Kidney (tissue), 14 donors: ENCODE data around the gene HTR2B. TPM values are rescaled to one million over a fixed set of nuclear protein-coding genes. Genes with fewer than 3 reads are reported as not detected.

Experiments
- DNase-seq, 5 donors: peaks; one replicate each; pipeline ENCODE4 v3.0.0-alpha.2; 2013 to 2020
- FAIRE-seq: peaks from 2 replicates; lab custom pipeline; 2012; peaks lifted over from hg19 to GRCh38; lab: Jason Lieb, UNC
- H3K27ac ChIP-seq, 2 donors: one replicate each; pipeline ENCODE4 v1.7.0; 2013; ENCODE audit warnings: low read depth in 2 of 2, low read length in 2 of 2, inconsistent platforms in 1 of 2
- H3K27me3 ChIP-seq: one replicate; pipeline ENCODE4 v1.7.1; 2013; ENCODE audit warnings: low read length, inconsistent platforms; ENCODE audit not compliant: control insufficient read depth, insufficient read depth
- H3K36me3 ChIP-seq, 3 donors: one replicate each; pipeline versions ENCODE4 v1.7.0 to v1.7.1; 2013; ENCODE audit warnings: low read length in 3 of 3, control low read depth in 1 of 3, inconsistent platforms in 1 of 3; ENCODE audit not compliant: insufficient read depth in 3 of 3, control insufficient read depth in 2 of 3
- H3K4me1 ChIP-seq, 3 donors: one replicate each; pipeline versions ENCODE4 v1.7.0 to v1.7.1; 2013; ENCODE audit warnings: low read length in 3 of 3, inconsistent platforms in 1 of 3, low read depth in 1 of 3; ENCODE audit not compliant: control insufficient read depth in 2 of 3, insufficient read depth in 2 of 3
- H3K4me3 ChIP-seq, 3 donors: one replicate each; pipeline versions ENCODE4 v1.7.0 to v1.8.1; 2013; ENCODE audit warnings: low read length in 3 of 3, control low read depth in 1 of 3, inconsistent platforms in 1 of 3
- H3K9ac ChIP-seq, 3 donors: one replicate each; pipeline versions ENCODE4 v1.7.0 to v1.7.1; 2013; ENCODE audit warnings: low read length in 3 of 3, control low read depth in 1 of 3, inconsistent platforms in 1 of 3
- H3K9me3 ChIP-seq, 3 donors: one replicate each; pipeline versions ENCODE4 v1.7.0 to v1.7.1; 2013; ENCODE audit warnings: low read length in 3 of 3, control low read depth in 1 of 3, inconsistent platforms in 1 of 3; ENCODE audit not compliant: control insufficient read depth in 2 of 3, insufficient read depth in 1 of 3
- intact Hi-C: fragments of 100-400 bp; cut with DNase I; formaldehyde crosslinking; loops from one replicate; pipeline ENCODE4 v1.11.1; 2022
- polyA plus RNA-seq: library from polyadenylated mRNA; stranded (reverse); fragments of 350-450 nt; fragmentation: Illumina TruSeq; extraction: RNeasy Lipid Tissue Mini Kit (QIAGEN cat#74804); gene quantifications from one replicate; pipeline ENCODE4 v1.2.3, GENCODE V29; 2014; ENCODE audit warnings: low read depth, low replicate concordance; ENCODE audit not compliant: insufficient read depth
- total RNA-seq: library from RNA; stranded (reverse); fragmentation: NEBNext Ultra II Directional; extraction: Animal tissue kit (Norgen Biotek cat#: 25700); gene quantifications from one replicate; pipeline ENCODE4 v1.2.1, GENCODE V29; 2021
- TF ChIP-seq, protein P1 (sequence below): IDR thresholded peaks from 3 replicates; pipeline ENCODE4 v1.5.1; 2012; ENCODE audit warnings: mild to moderate bottlenecking, moderate library complexity, borderline replicate concordance; ENCODE audit not compliant: insufficient read depth; ENCODE audit errors: extremely low read depth
- donor health status: control.
- donor health status: control.
- donor health status: control.
- donor health status: control.
- donor health status: control.
- donor health status: DM: yes; HTN: yes; CAD: no.
- donor health status: Normal renal cell carcinoma (clear cell type).

The HTR2B gene
- total and polyA plus RNA-seq, 2 donors from 2014 or later: 2.0 to 3.0 TPM

DNA sequence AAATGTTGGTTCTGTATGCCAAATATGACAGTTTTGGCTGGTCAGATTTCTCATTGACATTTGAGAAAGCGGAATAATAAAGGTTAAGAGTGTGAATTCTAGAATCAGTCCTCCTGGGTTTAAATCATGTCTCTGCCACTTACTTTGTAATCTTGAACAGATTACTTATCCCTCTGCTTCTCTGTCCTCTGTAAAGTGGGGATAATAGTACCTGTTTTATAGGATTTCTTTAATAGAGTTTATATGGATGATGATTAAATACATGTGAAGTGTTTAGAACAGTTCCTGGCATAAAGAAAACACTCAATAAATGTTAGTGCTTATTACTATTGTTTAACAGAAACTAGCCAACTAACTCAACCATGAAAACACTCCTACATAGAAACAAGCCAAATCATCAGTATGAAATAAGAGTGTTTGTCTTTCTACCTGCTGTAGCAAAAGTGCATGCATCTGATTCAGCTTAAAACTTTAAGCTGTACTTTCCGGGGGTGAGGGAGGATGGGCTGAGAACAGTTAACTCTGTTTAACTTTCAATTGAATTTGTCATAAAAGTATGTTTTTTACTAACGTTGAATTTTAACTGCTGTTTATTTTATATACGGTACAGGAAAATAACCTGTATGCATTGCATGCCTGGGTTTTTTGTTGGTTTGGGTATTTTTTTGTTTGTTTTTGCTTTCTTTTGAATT is 6.8 kb downstream of the HTR2B start:
- Histone ChIP-seq H3K27ac (peak overlapping the region in 1 of 2 donors; percentile 23), H3K4me1 (no peaks in the 10 kb centered on the region), H3K4me3 (peak overlapping the region in 2 of 3 donors; percentile 32 to 50), H3K9me3 (no peaks in the 10 kb centered on the region), H3K36me3 (peaks cover 0 to 6% (median 0%) of the 10 kb centered on the region in 3 donors), H3K27me3 (no peaks in the 10 kb centered on the region), H3K9ac (peak overlapping the region in 2 of 3 donors; percentile 3 to 23)
- intact Hi-C loops: no loop called here
- TF ChIP-seq, protein P1, sequence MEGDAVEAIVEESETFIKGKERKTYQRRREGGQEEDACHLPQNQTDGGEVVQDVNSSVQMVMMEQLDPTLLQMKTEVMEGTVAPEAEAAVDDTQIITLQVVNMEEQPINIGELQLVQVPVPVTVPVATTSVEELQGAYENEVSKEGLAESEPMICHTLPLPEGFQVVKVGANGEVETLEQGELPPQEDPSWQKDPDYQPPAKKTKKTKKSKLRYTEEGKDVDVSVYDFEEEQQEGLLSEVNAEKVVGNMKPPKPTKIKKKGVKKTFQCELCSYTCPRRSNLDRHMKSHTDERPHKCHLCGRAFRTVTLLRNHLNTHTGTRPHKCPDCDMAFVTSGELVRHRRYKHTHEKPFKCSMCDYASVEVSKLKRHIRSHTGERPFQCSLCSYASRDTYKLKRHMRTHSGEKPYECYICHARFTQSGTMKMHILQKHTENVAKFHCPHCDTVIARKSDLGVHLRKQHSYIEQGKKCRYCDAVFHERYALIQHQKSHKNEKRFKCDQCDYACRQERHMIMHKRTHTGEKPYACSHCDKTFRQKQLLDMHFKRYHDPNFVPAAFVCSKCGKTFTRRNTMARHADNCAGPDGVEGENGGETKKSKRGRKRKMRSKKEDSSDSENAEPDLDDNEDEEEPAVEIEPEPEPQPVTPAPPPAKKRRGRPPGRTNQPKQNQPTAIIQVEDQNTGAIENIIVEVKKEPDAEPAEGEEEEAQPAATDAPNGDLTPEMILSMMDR: no peak
- peak in 2 of 5 donors; percentile 68 to 74 for DNase-seq
- no peak for FAIRE-seq

- Histone ChIP-seq H3K4me3 (peak overlapping the region in 1 of 3 donors; percentile 1), H3K27me3 (no peaks in the 10 kb centered on the region), H3K27ac (no peak overlapping the region), H3K9me3 (no peaks in the 10 kb centered on the region), H3K36me3 (peaks cover 0 to 6% (median 0%) of the 10 kb centered on the region in 3 donors), H3K9ac (peak overlapping the region in 1 of 3 donors; percentile 3), H3K4me1 (no peaks in the 10 kb centered on the region)
- intact Hi-C loops: no loop called here
- TF ChIP-seq, protein P1: no peak
- FAIRE-seq: peak; percentile 87
- no peak for DNase-seq
Measured at GRCh38 chr2:231117148-231117547, 7.7 kb downstream of the HTR2B start.

DNA sequence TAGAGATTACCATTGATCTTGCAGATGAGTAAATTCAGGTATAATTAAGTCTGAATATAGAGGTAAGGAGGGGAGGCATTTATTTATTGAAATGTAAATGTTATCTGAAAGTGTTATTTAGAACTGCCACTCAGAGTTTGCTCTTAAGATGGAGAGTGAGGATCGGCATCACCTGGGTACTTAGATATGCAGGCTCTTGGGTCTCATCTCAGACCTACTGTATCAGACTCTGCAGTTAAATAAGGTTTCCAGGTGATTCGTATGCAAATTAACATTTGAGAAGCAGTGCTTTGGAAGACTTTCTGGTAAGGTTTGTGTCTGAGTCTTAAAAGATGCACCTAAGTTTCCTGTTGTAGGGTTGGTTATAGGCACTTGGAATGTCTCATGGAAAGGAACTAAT is 9.2 kb downstream of the HTR2B start:
- Histone ChIP-seq H3K36me3 (peaks cover 0 to 6% (median 0%) of the 10 kb centered on the region in 3 donors), H3K27me3 (no peaks in the 10 kb centered on the region), H3K9ac (no peak overlapping the region), H3K4me3 (peak overlapping the region in 1 of 3 donors; percentile 23), H3K4me1 (peaks cover 0 to 4% (median 0%) of the 10 kb centered on the region in 3 donors), H3K27ac (peak overlapping the region in 1 of 2 donors; percentile 44), H3K9me3 (no peaks in the 10 kb centered on the region)
- FAIRE-seq (no peak), DNase-seq (no peak)
- intact Hi-C loops: no loop called here
- TF ChIP-seq, protein P1: no peak
